Progenitor cell of endocrine pancreas (in vitro differentiated cells): Measurements from ENCODE around the gene LAMP1. TPM values are rescaled to one million over a fixed set of nuclear protein-coding genes. Genes with fewer than 3 reads are reported as not detected.

Experiments
- DNase-seq: peaks from one replicate; pipeline ENCODE4 v3.0.0; 2021; ENCODE audit warnings: low spot score; ENCODE audit not compliant: unreplicated experiment
- H3K27ac Mint-ChIP-seq: 2 replicates; pipeline ENCODE4 v1.8.0; 2021; ENCODE audit warnings: mild to moderate bottlenecking, moderate library complexity, mixed read lengths
- H3K27me3 Mint-ChIP-seq: 2 replicates; pipeline ENCODE4 v1.8.0; 2021; ENCODE audit warnings: mixed read lengths
- H3K36me3 Mint-ChIP-seq: 2 replicates; pipeline ENCODE4 v1.8.0; 2022; ENCODE audit warnings: mixed read lengths; ENCODE audit not compliant: insufficient read depth
- H3K4me1 Mint-ChIP-seq: 2 replicates; pipeline ENCODE4 v1.8.0; 2021; ENCODE audit warnings: low read depth, mixed read lengths
- H3K4me3 Mint-ChIP-seq: 2 replicates; pipeline ENCODE4 v1.8.0; 2021; ENCODE audit warnings: low read depth, mild to moderate bottlenecking, moderate library complexity, mixed read lengths
- H3K9me3 Mint-ChIP-seq: 2 replicates; pipeline ENCODE4 v1.8.0; 2021; ENCODE audit warnings: low read depth, mixed read lengths
- total RNA-seq: library from RNA; stranded (reverse); gene quantifications from 2 replicates; pipeline ENCODE4 v1.2.1, GENCODE V29; 2021
- TF ChIP-seq, protein P1 (sequence below): fragments of 200-600 bp; sonication (generic); IDR thresholded peaks from one replicate; pipeline ENCODE4 v1.5.0; 2021; ENCODE audit warnings: antibody characterized with exemption, mild to moderate bottlenecking; ENCODE audit not compliant: unreplicated experiment

LAMP1 gene
- total RNA-seq, 1 donor from 2014 or later: 107 TPM

DNA sequence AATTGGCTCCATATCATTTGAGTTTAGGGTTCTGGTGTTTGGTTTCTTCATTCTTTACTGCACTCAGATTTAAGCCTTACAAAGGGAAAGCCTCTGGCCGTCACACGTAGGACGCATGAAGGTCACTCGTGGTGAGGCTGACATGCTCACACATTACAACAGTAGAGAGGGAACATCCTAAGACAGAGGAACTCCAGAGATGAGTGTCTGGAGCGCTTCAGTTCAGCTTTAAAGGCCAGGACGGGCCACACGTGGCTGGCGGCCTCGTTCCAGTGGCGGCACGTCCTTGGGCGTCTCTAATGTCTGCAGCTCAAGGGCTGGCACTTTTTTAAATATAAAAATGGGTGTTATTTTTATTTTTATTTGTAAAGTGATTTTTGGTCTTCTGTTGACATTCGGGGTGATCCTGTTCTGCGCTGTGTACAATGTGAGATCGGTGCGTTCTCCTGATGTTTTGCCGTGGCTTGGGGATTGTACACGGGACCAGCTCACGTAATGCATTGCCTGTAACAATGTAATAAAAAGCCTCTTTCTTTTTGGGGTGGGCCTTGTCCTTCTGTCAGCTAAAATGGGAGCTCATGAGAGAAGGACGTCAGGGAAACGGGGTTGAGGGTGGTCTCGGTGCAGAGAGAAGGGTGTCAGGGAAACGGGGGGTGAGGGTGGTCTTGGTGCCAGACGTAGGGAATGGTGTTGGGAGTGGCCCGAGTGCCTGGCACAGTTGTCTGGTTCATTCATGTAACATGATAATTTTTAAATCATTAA, 26.0 kb downstream of the LAMP1 start:
- Mint-ChIP-seq H3K9me3 (no peaks in the 10 kb centered on the region), H3K27ac (no peak overlapping the region), H3K36me3 (peaks cover 28% of the 10 kb centered on the region), H3K27me3 (no peaks in the 10 kb centered on the region), H3K4me1 (no peaks in the 10 kb centered on the region), H3K4me3 (no peak overlapping the region)
- TF ChIP-seq, protein P1, sequence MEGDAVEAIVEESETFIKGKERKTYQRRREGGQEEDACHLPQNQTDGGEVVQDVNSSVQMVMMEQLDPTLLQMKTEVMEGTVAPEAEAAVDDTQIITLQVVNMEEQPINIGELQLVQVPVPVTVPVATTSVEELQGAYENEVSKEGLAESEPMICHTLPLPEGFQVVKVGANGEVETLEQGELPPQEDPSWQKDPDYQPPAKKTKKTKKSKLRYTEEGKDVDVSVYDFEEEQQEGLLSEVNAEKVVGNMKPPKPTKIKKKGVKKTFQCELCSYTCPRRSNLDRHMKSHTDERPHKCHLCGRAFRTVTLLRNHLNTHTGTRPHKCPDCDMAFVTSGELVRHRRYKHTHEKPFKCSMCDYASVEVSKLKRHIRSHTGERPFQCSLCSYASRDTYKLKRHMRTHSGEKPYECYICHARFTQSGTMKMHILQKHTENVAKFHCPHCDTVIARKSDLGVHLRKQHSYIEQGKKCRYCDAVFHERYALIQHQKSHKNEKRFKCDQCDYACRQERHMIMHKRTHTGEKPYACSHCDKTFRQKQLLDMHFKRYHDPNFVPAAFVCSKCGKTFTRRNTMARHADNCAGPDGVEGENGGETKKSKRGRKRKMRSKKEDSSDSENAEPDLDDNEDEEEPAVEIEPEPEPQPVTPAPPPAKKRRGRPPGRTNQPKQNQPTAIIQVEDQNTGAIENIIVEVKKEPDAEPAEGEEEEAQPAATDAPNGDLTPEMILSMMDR: no peak
- DNase-seq: no peak

DNA sequence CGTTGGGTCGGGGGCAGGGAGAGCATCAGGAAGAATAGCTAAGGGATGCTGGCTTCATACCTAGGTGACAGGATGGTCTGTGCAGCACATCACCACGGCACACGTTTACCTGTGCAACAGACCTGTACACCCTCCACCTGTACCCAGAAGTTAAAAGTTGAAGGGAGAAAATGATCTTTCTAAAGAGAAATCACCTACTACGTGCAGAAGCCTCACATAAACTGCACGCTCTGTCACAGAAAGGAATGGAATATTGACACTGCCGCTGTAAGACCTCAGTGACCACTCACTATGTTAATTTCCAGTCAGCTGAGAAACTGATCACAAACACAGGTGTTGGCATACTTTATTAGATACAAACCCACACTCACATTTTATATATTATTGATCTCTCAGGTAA, 26.8 kb downstream of the LAMP1 start:
- Mint-ChIP-seq H3K27ac (no peak overlapping the region), H3K9me3 (no peaks in the 10 kb centered on the region), H3K4me3 (no peak overlapping the region), H3K4me1 (no peaks in the 10 kb centered on the region), H3K36me3 (peaks cover 27% of the 10 kb centered on the region), H3K27me3 (no peaks in the 10 kb centered on the region)
- no peak for DNase-seq
- TF ChIP-seq, protein P1: no peak

DNA sequence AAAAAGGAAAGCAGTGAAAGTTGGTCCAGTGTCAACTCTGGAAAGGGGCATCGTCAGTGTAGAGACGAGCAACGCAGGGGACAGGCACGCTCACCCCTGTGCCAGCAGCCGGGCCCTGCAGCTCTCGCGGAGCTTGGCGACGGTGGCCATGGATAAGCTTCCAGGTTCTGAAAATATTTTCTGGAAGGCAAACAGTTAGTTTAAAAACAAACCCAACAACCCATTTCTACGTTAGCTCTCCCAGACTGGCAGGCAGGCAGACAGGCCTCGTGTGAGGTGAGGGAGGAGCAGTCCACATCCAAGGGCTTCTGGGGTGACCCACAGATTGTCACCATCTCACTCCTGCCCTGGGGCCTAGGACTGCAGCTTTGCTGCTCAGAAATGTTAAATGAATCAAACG, 27.4 kb downstream of the LAMP1 start:
- Mint-ChIP-seq H3K27ac (no peak overlapping the region), H3K9me3 (no peaks in the 10 kb centered on the region), H3K36me3 (peaks cover 27% of the 10 kb centered on the region), H3K4me1 (no peaks in the 10 kb centered on the region), H3K4me3 (no peak overlapping the region), H3K27me3 (no peaks in the 10 kb centered on the region)
- DNase-seq: no peak
- TF ChIP-seq, protein P1: no peak

DNA sequence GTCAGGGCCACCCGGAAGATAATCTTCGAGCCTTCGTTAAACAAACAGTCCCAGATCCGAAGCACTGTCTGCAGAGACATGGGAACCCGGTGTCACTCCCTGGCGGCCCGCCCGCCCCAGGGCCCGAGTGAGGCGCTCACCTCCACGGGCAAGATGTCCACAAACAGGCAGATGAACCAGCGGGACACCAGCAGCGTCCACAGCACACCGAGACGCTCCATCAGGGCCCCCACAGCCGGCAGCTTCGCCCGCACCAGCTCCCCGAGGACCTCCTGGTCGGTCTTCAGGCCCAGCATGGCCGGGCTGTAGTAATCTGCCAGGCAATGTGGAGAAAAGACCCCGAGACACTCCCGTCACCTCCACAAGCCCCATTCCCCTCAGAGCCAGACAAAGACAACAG, 28.7 kb downstream of the LAMP1 start:
- Mint-ChIP-seq H3K4me3 (no peak overlapping the region), H3K27me3 (no peaks in the 10 kb centered on the region), H3K27ac (no peak overlapping the region), H3K36me3 (peaks cover 20% of the 10 kb centered on the region), H3K4me1 (no peaks in the 10 kb centered on the region), H3K9me3 (no peaks in the 10 kb centered on the region)
- TF ChIP-seq, protein P1: no peak
- DNase-seq: no peak

DNA sequence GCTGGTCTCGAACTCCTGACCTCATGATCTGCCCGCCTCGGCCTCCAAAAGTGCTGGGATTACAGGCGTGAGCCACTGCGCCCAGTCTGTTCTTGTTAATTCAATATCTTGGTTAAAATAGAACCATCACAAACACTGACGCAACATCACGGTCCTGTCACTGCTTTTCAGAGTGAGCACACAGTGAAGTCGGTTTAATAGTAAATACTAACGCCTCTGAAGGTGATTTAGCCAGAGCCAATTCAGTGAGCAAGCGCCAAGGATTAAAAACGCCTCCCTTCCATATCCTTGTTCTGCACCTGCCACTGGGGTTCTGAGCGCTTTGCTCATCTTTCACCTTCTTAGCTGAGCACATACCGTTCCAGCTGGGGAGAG, 30.3 kb downstream of the LAMP1 start:
- Mint-ChIP-seq H3K36me3 (peaks cover 14% of the 10 kb centered on the region), H3K4me1 (peaks cover 1% of the 10 kb centered on the region), H3K9me3 (no peaks in the 10 kb centered on the region), H3K27me3 (no peaks in the 10 kb centered on the region), H3K4me3 (no peak overlapping the region), H3K27ac (no peak overlapping the region)
- DNase-seq: no peak
- TF ChIP-seq, protein P1: no peak
